Osteoblast (primary cell): ENCODE results near the gene ABL2. TPM values are rescaled to one million over a fixed set of nuclear protein-coding genes. Genes with fewer than 3 reads are reported as not detected.
A peak's percentile ranks its signal among the peaks of the same experiment; 100 is the strongest.

ENCODE experiments used
- DNase-seq: peaks from one replicate; pipeline ENCODE4 v3.0.0; 2011; ENCODE audit warnings: low spot score, mixed read lengths; ENCODE audit not compliant: insufficient read length; ENCODE audit errors: missing footprints
- H2AFZ ChIP-seq: 2 replicates; pipeline ENCODE4 v1.6.0; 2011; ENCODE audit warnings: mild to moderate bottlenecking, low read length
- H3K27ac ChIP-seq: 2 replicates; pipeline ENCODE4 v1.5.1; 2011; ENCODE audit warnings: mild to moderate bottlenecking, low read depth, low read length, moderate library complexity
- H3K27me3 ChIP-seq: 2 replicates; pipeline ENCODE4 v1.6.0; 2012; ENCODE audit warnings: mild to moderate bottlenecking, control low read depth, inconsistent platforms, low read length, moderate library complexity; ENCODE audit not compliant: insufficient read depth
- H3K36me3 ChIP-seq: 2 replicates; pipeline ENCODE4 v1.5.1; 2011; ENCODE audit warnings: mild to moderate bottlenecking, low read length, control low read depth, moderate library complexity; ENCODE audit not compliant: insufficient read depth
- H3K4me1 ChIP-seq: 2 replicates; pipeline ENCODE4 v1.5.1; 2011; ENCODE audit warnings: mild to moderate bottlenecking, low read length, control low read depth, moderate library complexity; ENCODE audit not compliant: insufficient read depth
- H3K4me2 ChIP-seq: 2 replicates; pipeline ENCODE4 v1.6.0; 2011; ENCODE audit warnings: mild to moderate bottlenecking, low read length; ENCODE audit not compliant: insufficient read depth
- H3K4me3 ChIP-seq: fragments of 200-600 bp; sonication (generic); 3 replicates; pipeline ENCODE4 v1.5.1; 2012; ENCODE audit warnings: mild to moderate bottlenecking, low read length, inconsistent platforms; ENCODE audit not compliant: insufficient read depth
- H3K79me2 ChIP-seq: 2 replicates; pipeline ENCODE4 v1.6.0; 2012; ENCODE audit warnings: mild to moderate bottlenecking, low read length, control low read depth, inconsistent platforms; ENCODE audit not compliant: insufficient read depth
- H3K9me3 ChIP-seq: 2 replicates; pipeline ENCODE4 v1.5.1; 2011; ENCODE audit warnings: low read depth, low read length, control low read depth
- H4K20me1 ChIP-seq: 2 replicates; pipeline ENCODE4 v1.6.0; 2012; ENCODE audit warnings: mild to moderate bottlenecking, low read length, control low read depth; ENCODE audit not compliant: insufficient read depth
- CTCF ChIP-seq: IDR thresholded peaks from 2 replicates; pipeline ENCODE4 v1.5.1; 2011; ENCODE audit warnings: mild to moderate bottlenecking, low read depth, low read length, moderate library complexity; ENCODE audit errors: extremely low read depth
- total RNA-seq: library from RNA; depleted of rRNA; stranded (reverse); fragments of >200 nt; gene quantifications from 2 replicates; pipeline ENCODE4 v1.2.3, GENCODE V29; 2012

Gene ABL2
- total RNA-seq, 1 donor: 87.2 TPM

GRCh38 chr1:179127163-179127895 is 102.1 kb downstream of the ABL2 start:
- TF ChIP-seq CTCF: no peak
- no peak overlapping the region for H2AFZ ChIP-seq
- H3K27me3 ChIP-seq: no peaks in the 10 kb centered on the region
- DNase-seq: no peak
- no peaks in the 10 kb centered on the region for H3K9me3 ChIP-seq
- peak overlapping the region; percentile 84 for H3K27ac ChIP-seq
- H4K20me1 ChIP-seq: peaks cover 11% of the 10 kb centered on the region
- peaks cover 68% of the 10 kb centered on the region for H3K36me3 ChIP-seq
- no peak overlapping the region for H3K4me3 ChIP-seq
- H3K4me1 ChIP-seq: peaks cover 46% of the 10 kb centered on the region
- peak overlapping the region; percentile 24 for H3K4me2 ChIP-seq
- peaks cover 86% of the 10 kb centered on the region for H3K79me2 ChIP-seq

GRCh38 chr1:179126338-179127060 is 103.0 kb downstream of the ABL2 start:
- DNase-seq: no peak
- H3K36me3 ChIP-seq: peaks cover 66% of the 10 kb centered on the region
- H2AFZ ChIP-seq: no peak overlapping the region
- H3K27ac ChIP-seq: peak overlapping the region; percentile 84
- H3K4me3 ChIP-seq: no peak overlapping the region
- no peak for TF ChIP-seq CTCF
- H3K79me2 ChIP-seq: peaks cover 84% of the 10 kb centered on the region
- peaks cover 49% of the 10 kb centered on the region for H3K4me1 ChIP-seq
- H4K20me1 ChIP-seq: peaks cover 11% of the 10 kb centered on the region
- peak overlapping the region; percentile 24 for H3K4me2 ChIP-seq
- no peaks in the 10 kb centered on the region for H3K27me3 ChIP-seq
- H3K9me3 ChIP-seq: no peaks in the 10 kb centered on the region

GRCh38 chr1:179124873-179125272 is 104.6 kb downstream of the ABL2 start:
- peaks cover 82% of the 10 kb centered on the region for H3K79me2 ChIP-seq
- H3K4me3 ChIP-seq: no peak overlapping the region
- H3K27ac ChIP-seq: peak overlapping the region; percentile 84
- no peak overlapping the region for H3K4me2 ChIP-seq
- H3K27me3 ChIP-seq: no peaks in the 10 kb centered on the region
- H2AFZ ChIP-seq: no peak overlapping the region
- TF ChIP-seq CTCF: no peak
- DNase-seq: peak; percentile 82
- H3K36me3 ChIP-seq: peaks cover 68% of the 10 kb centered on the region
- peaks cover 14% of the 10 kb centered on the region for H4K20me1 ChIP-seq
- peaks cover 52% of the 10 kb centered on the region for H3K4me1 ChIP-seq
- no peaks in the 10 kb centered on the region for H3K9me3 ChIP-seq

GRCh38 chr1:179121159-179121938 is 108.1 kb downstream of the ABL2 start:
- H4K20me1 ChIP-seq: peaks cover 13% of the 10 kb centered on the region
- H3K9me3 ChIP-seq: no peaks in the 10 kb centered on the region
- H3K36me3 ChIP-seq: peaks cover 82% of the 10 kb centered on the region
- no peak overlapping the region for H2AFZ ChIP-seq
- peak; percentile 68 for TF ChIP-seq CTCF
- no peaks in the 10 kb centered on the region for H3K27me3 ChIP-seq
- H3K4me3 ChIP-seq: no peak overlapping the region
- no peak overlapping the region for H3K4me2 ChIP-seq
- H3K27ac ChIP-seq: peak overlapping the region; percentile 47
- no peak for DNase-seq
- H3K79me2 ChIP-seq: peaks cover 90% of the 10 kb centered on the region
- H3K4me1 ChIP-seq: peaks cover 23% of the 10 kb centered on the region
